Activated CD4-positive, alpha-beta T cell treated with anti-CD3 and anti-CD28 coated beads, Interleukin-2, amount 10 ng/mL, durations not matched to agents 24 days and 14 days (primary cell): ENCODE data around the gene DDX55. TPM values are rescaled to one million over a fixed set of nuclear protein-coding genes. Genes with fewer than 3 reads are reported as not detected.
"Not testable (repeated sequence)": the region's sequence is repeated elsewhere in the genome, so short reads cannot be mapped to it uniquely, and the experiment has no call there.

Source experiments
- DNase-seq: peaks from one replicate; pipeline ENCODE4 v3.0.0; 2022
- H3K27ac Mint-ChIP-seq: one replicate; pipeline ENCODE4 v1.8.0; 2022; ENCODE audit warnings: mild to moderate bottlenecking, mixed read lengths
- H3K27me3 Mint-ChIP-seq: one replicate; pipeline ENCODE4 v1.8.0; 2022; ENCODE audit warnings: mixed read lengths
- H3K36me3 Mint-ChIP-seq: one replicate; pipeline ENCODE4 v1.8.0; 2022; ENCODE audit warnings: low read depth, mild to moderate bottlenecking, mixed read lengths
- H3K4me1 Mint-ChIP-seq: one replicate; pipeline ENCODE4 v1.8.0; 2021; ENCODE audit warnings: mixed read lengths
- H3K4me3 Mint-ChIP-seq: one replicate; pipeline ENCODE4 v1.8.0; 2022; ENCODE audit warnings: mild to moderate bottlenecking, moderate library complexity, mixed read lengths
- H3K9me3 Mint-ChIP-seq: one replicate; pipeline ENCODE4 v1.8.0; 2021; ENCODE audit warnings: mixed read lengths
- intact Hi-C: fragments of 100-400 bp; cut with micrococcal nuclease; formaldehyde crosslinking; loops from one replicate; pipeline ENCODE4 v1.15.1; 2023
- total RNA-seq: library from RNA; stranded (reverse); gene quantifications from 2 replicates; pipeline ENCODE4 v1.2.3, GENCODE V29; 2022

The DDX55 gene, protein sequence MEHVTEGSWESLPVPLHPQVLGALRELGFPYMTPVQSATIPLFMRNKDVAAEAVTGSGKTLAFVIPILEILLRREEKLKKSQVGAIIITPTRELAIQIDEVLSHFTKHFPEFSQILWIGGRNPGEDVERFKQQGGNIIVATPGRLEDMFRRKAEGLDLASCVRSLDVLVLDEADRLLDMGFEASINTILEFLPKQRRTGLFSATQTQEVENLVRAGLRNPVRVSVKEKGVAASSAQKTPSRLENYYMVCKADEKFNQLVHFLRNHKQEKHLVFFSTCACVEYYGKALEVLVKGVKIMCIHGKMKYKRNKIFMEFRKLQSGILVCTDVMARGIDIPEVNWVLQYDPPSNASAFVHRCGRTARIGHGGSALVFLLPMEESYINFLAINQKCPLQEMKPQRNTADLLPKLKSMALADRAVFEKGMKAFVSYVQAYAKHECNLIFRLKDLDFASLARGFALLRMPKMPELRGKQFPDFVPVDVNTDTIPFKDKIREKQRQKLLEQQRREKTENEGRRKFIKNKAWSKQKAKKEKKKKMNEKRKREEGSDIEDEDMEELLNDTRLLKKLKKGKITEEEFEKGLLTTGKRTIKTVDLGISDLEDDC
- 68.2 and 72.0 TPM in 2 replicates for total RNA-seq

DNA sequence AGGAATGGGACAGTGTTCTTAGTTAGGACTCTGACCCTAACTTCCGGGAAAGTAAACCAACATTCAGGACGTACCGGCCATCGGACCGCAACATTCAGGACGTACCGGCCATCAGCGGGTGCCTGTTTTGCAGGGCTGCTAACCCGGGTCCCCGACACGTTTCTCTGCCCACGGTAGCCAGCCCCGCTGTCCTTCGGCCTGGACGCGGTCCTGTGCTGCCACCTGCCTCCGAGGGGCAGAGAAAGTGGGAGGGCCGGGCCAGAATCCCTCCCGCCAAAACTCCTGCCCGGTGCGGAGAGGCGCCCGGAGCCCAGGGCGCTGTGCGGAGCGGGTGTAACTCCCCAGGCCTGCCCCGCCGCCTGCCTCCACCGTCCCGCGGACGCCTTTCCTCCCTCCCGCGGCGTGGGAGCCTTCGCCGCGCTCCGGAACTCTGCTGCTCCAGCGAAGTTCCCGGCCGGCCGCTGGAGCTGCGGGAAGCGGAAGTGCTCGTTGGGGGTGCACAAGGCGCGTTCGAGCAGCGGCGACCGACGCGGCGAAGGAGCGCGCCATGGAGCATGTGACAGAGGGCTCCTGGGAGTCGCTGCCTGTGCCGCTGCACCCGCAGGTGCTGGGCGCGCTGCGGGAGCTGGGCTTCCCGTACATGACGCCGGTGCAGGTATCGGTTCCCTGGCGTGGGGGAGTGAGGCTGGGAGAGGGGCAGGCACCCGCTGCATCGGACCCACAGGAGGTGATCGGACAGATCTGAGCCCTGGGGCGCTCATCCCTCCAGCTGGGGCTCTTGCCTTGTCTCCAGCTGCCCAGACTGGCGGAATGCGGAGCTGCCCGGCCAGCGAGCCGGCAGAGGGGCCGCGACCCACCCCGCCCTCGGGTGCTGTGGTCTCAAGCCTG is at the start of gene DDX55:
Gene DDX55, plus strand, starts transcription at position 498 of the 888 bp plus-strand sequence. Its CDS starts 50 bp downstream, at position 548.
- Mint-ChIP-seq H3K9me3 (no peaks in the 10 kb centered on the region), H3K4me3 (peak within 1 kb of the TSS; percentile 93), H3K27me3 (no peaks in the 10 kb centered on the region), H3K4me1 (peaks cover 19% of the 10 kb centered on the region), H3K36me3 (peaks cover 50% of the 10 kb centered on the region), H3K27ac (peak within 1 kb of the TSS; percentile 94)
- DNase-seq, result peak; percentile 96
- intact Hi-C loops, result loop anchor here (1.0 kb wide), 1 partner anchor 31 kb away; the partner anchor contains the start of genes EIF2B1 and GTF2H3

DNA sequence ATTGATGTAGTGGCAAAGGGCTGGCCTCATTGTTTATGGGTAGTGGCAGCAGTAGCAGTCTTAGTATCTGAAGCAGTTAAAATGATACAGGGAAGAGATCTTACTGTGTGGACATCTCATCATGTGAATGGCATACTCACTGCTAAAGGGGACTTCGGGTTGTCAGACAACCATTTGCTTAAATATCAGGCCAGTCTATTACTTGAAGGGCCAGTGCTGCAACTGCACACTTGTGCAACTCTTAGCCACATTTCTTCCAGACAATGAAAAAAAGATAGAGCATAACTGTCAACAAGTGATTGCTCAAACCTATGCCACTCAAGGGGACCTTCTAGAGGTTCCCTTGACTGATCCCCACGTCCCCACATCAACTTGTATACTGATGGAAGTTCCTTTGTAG is 47.8 kb upstream of the DDX55 start:
- H3K27ac Mint-ChIP-seq, DNase-seq, H3K36me3 Mint-ChIP-seq, intact Hi-C loops, H3K27me3 Mint-ChIP-seq, H3K4me1 Mint-ChIP-seq, H3K4me3 Mint-ChIP-seq, H3K9me3 Mint-ChIP-seq: not testable (repeated sequence)

DNA sequence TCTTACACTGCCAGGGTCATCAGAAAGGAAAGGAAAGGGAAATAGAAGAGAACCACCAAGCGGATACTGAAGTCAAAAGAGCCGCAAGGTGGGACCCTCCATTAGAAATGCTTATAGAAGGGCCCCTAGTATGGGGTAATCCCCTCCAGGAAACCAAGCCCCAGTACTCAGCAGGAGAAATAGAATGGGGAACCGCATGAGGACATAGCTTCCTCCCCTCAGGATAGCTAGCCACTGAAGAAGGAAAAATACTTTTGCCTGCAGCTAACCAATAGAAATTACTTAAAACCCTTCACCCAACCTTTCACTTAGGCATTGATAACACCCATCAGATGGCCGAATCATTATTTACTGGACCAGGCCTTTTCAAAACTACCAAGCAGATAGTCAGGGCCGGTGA is 47.1 kb upstream of the DDX55 start:
- DNase-seq, H3K9me3 Mint-ChIP-seq, H3K4me3 Mint-ChIP-seq, intact Hi-C loops, H3K27ac Mint-ChIP-seq, H3K27me3 Mint-ChIP-seq, H3K4me1 Mint-ChIP-seq, H3K36me3 Mint-ChIP-seq: not testable (repeated sequence)

DNA sequence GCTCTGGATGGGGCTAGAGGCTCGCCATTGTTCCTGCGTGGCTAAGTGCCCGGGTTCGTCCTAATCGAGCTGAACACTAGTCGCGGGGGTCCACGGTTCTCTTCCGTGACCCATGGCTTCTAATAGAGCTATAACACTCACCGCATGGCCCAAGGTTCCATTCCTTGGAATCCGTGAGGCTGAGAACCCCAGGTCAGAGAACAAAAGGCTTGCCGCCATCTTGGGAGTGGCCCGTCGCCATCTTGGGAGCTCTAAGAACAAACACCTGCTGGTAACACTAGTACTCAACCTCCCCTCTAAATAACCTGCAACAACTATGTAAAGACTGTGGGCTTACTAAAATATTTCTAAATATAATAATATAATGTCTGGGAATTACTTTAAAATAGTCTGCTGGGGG is 43.4 kb upstream of the DDX55 start:
- H3K36me3 Mint-ChIP-seq, H3K4me1 Mint-ChIP-seq, H3K9me3 Mint-ChIP-seq, H3K4me3 Mint-ChIP-seq, H3K27me3 Mint-ChIP-seq, H3K27ac Mint-ChIP-seq, DNase-seq, intact Hi-C loops: not testable (repeated sequence)

DNA sequence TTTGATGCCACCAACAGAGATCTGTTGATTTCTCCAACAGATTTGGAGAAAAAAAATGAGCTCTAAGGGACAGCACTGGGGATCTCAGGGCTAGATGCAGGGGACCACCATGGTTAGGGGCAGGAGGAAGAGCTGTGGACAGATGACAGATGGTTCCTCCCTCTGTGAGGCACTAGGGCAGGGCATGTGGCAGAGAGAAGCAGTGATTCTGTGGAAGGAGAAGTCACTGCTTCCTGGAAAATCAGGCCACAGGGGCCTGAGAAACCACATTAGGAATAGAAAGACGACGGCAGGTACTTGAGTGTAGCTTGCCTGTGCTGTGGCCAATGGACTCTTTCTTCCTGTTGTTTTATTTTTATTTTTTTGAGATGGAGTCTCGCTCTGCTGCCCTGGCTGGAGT is 42.4 kb upstream of the DDX55 start:
- intact Hi-C loops, result no loop called here
- Mint-ChIP-seq H3K4me1 (no peaks in the 10 kb centered on the region), H3K27ac (no peak overlapping the region), H3K4me3 (no peak overlapping the region), H3K27me3 (no peaks in the 10 kb centered on the region), H3K36me3 (no peaks in the 10 kb centered on the region), H3K9me3 (no peaks in the 10 kb centered on the region)
- DNase-seq, result no peak

DNA sequence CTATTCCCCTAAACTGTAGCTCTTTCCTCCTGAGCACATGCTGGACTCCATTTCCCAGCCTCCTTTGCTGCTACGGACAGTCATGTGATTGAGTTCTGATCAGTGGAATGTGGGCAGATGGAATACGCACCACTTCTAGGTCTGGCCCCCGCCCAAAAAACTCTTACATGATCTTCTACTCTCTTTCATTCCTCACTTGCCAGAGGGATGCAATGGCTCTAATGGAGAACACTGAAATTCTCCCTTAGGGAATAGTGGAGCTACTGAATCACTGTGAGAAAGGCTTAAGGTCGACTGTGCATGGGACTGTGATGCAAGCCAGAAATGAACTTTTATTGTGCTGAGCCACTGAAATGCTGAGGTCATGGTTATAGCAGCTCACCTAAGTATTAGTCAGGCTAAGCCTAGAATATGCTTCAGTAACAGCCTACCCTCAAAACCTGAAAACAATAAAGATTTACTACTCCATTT is 30.5 kb upstream of the DDX55 start:
- H3K27me3 Mint-ChIP-seq, result peaks cover 5% of the 10 kb centered on the region
- no peak for DNase-seq
- intact Hi-C loops, result no loop called here
- peaks cover 5% of the 10 kb centered on the region for H3K4me1 Mint-ChIP-seq
- no peaks in the 10 kb centered on the region for H3K36me3 Mint-ChIP-seq
- no peak overlapping the region for H3K27ac Mint-ChIP-seq
- no peaks in the 10 kb centered on the region for H3K9me3 Mint-ChIP-seq
- no peak overlapping the region for H3K4me3 Mint-ChIP-seq

DNA sequence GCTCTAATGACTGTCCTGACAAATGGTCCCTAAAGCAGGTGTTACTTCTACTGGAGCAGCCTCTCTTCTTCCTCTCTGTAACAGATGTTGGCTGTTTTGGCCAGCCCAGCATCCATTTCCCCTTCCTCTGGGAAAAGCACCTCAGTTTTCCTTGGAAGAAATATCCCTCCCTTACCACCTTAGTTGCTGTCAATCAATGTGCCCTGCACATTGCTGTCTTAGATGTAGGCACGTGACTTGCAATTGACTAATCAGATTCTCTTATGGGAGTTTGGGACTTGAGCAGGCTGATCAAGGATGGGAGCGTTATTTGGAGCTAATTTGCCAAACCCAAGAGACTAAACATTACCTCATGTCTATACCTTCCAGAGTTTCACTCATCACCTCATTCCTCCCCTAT is 29.5 kb upstream of the DDX55 start:
- no peaks in the 10 kb centered on the region for H3K9me3 Mint-ChIP-seq
- intact Hi-C loops, result no loop called here
- DNase-seq, result no peak
- H3K36me3 Mint-ChIP-seq, result no peaks in the 10 kb centered on the region
- peaks cover 5% of the 10 kb centered on the region for H3K27me3 Mint-ChIP-seq
- H3K27ac Mint-ChIP-seq, result no peak overlapping the region
- H3K4me1 Mint-ChIP-seq, result peaks cover 5% of the 10 kb centered on the region
- H3K4me3 Mint-ChIP-seq, result no peak overlapping the region

DNA sequence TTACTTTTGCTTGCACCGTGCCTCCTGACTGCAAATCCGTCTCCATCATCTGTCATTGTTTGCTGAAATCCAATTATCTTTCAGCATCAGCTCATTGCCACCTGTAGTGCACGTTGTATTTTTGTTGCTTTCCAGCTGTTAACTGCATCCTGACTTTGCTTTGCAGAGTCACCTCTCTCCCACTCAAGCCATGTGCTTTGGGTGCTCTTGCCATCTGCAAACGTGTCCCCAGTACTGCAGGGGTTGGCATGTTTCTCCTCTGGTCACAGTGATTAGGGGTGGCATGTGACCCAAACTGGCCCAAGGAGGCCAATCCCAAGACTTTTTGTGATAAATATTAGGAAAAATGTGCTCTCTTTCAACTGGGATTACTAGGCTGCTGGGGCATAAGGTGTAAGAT is 28.0 kb upstream of the DDX55 start:
- no peak overlapping the region for H3K27ac Mint-ChIP-seq

DNA sequence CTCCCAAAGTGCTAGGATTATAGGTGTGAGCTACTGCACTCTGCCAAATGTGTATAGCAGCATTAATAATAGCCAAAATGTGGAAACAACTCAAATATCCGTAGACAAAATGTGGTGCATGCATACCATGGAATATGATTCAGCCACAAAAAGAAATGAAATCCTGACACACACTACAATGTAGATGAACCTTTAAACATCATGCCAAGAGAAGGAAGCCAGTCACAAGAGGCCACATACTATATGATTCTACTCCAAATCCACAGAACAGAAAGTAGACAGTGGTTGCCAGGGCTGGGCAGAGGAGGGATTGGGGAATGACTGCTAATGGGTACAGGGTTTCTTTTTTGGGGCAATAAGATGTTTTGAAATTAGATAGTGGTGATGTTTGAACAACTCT is 25.3 kb upstream of the DDX55 start:
- H3K36me3 Mint-ChIP-seq, result no peaks in the 10 kb centered on the region
- peaks cover 5% of the 10 kb centered on the region for H3K4me1 Mint-ChIP-seq
- H3K4me3 Mint-ChIP-seq, result no peak overlapping the region
- peaks cover 2% of the 10 kb centered on the region for H3K27me3 Mint-ChIP-seq
- no peak overlapping the region for H3K27ac Mint-ChIP-seq
- intact Hi-C loops, result no loop called here
- H3K9me3 Mint-ChIP-seq, result no peaks in the 10 kb centered on the region
- no peak for DNase-seq

More for the DNA sequence above, 28.0 kb upstream of the DDX55 start:
- no peaks in the 10 kb centered on the region for H3K36me3 Mint-ChIP-seq
- H3K27me3 Mint-ChIP-seq, result peaks cover 5% of the 10 kb centered on the region
- intact Hi-C loops, result no loop called here
- no peak for DNase-seq
- H3K9me3 Mint-ChIP-seq, result no peaks in the 10 kb centered on the region
- peaks cover 5% of the 10 kb centered on the region for H3K4me1 Mint-ChIP-seq
- H3K4me3 Mint-ChIP-seq, result no peak overlapping the region

DNA sequence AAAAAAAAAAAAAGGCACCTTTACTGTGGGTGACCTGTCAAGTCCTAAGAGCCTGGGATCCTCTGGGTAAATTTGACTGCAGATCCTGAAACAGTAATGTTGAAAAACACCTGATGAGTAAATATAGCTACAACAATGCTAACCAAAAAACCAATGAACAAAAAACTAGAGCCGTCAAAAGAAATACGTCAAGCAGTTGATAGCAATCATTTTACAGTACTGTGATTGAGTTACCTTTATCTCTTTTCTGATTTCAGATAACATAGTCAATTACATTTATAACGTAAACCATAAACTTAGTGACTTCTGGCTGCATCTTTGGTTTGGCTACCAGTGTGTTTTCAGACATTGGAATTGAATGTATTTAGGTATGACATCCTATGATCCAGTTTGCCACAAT is 23.7 kb upstream of the DDX55 start:
- H3K27ac Mint-ChIP-seq, result no peak overlapping the region
- peaks cover 2% of the 10 kb centered on the region for H3K27me3 Mint-ChIP-seq
- H3K4me1 Mint-ChIP-seq, result peaks cover 16% of the 10 kb centered on the region
- no peak for DNase-seq
- no peaks in the 10 kb centered on the region for H3K9me3 Mint-ChIP-seq
- H3K36me3 Mint-ChIP-seq, result no peaks in the 10 kb centered on the region
- H3K4me3 Mint-ChIP-seq, result no peak overlapping the region
- intact Hi-C loops, result no loop called here

DNA sequence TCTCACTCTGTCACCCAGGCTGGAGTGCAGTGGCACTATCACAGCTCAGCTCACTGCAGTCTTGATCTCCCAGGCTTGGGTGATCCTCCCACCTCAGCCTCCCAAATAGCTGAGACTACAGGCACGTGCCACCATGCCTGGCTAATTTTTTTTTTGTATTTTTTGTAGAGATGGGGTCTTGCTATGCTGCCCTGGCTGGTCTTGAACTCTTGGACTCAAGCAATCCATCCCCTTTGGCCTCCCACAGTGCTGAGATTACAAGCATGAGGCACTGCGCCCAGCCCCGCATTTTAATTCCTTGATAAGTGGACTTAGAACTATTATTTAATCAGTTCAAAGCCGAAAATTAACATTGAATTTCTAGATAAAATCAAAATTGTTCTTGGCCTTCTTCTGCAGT is 23.1 kb upstream of the DDX55 start:
- intact Hi-C loops, H3K4me3 Mint-ChIP-seq, H3K27me3 Mint-ChIP-seq, DNase-seq, H3K27ac Mint-ChIP-seq, H3K36me3 Mint-ChIP-seq, H3K9me3 Mint-ChIP-seq: not testable (repeated sequence)
- H3K4me1 Mint-ChIP-seq, result peaks cover 18% of the 10 kb centered on the region

DNA sequence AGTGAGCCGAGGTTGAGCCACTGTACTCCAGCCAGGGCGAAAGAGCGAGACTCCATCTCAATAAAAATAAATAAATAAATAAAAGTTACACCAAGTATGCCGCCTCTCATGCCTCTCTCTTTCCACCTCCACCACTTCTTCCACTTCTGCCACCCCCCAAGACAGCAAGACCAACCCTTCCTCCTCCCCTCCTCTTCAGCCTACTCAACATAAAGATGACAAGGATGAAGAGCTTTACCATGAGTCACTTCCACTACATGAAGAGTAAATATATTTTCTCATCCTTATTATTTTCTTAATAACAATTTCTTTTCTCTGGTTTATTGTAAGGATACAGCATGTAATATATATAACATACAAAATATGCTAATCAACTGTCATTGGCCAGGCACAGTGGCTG is 21.1 kb upstream of the DDX55 start:
- H3K4me3 Mint-ChIP-seq, result no peak overlapping the region
- H3K36me3 Mint-ChIP-seq, result peaks cover 2% of the 10 kb centered on the region
- intact Hi-C loops, result loop anchor here (5.0 kb wide), 3 partner anchors 132 to 598 kb away; partner anchors contain the start of genes ARL6IP4 and ATP6V0A2
- no peak overlapping the region for H3K27ac Mint-ChIP-seq
- no peak for DNase-seq
- H3K4me1 Mint-ChIP-seq, result peaks cover 25% of the 10 kb centered on the region
- no peaks in the 10 kb centered on the region for H3K27me3 Mint-ChIP-seq
- no peaks in the 10 kb centered on the region for H3K9me3 Mint-ChIP-seq

DNA sequence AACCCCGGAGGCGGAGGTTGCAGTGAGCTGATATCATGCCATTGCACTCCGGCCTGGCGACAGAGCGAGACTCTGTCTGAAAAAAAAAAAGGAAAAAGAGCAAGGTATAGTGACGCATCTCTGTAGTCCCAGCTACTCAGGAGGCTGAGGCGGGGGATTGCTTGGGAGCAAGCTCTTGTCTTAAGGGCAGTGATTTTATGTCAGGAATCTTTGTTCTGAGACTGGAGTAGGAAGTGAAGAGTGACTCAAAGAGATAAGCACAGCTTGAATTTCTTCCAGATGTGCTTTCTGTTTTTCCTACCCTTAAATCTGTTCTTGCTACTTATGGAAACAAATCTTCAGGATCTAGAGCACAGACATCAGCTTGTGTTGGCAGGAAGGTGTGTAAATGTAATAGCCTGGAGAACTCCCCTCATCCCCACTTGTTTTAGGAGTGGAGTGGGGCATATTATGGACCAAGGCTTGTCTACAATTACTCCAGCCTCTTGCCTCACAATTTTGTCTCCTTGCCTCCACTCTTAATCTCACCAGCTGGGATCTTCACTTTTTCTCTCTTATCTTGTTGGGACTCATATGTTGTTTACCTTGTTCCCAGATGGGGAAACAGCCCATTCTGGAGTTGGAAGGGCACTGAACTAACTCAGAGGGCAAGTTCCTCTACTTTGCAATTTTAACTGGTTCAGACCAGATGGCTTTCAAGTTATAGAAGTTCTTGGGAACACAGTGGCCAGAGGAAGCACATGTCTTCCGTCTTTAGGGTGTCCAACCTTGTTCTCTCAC is 10.0 kb upstream of the DDX55 start:
- intact Hi-C loops, result no loop called here
- Mint-ChIP-seq H3K4me1 (peaks cover 26% of the 10 kb centered on the region), H3K27me3 (no peaks in the 10 kb centered on the region), H3K4me3 (no peak overlapping the region), H3K9me3 (no peaks in the 10 kb centered on the region), H3K36me3 (peaks cover 58% of the 10 kb centered on the region), H3K27ac (peak overlapping the region; percentile 51)
- DNase-seq, result no peak
